Type B pancreatic cell (in vitro differentiated cells): ENCODE results near the gene MRC2. TPM values are rescaled to one million over a fixed set of nuclear protein-coding genes. Genes with fewer than 3 reads are reported as not detected.
A peak's percentile ranks its signal among the peaks of the same experiment; 100 is the strongest.
"Not testable (repeated sequence)": the region's sequence is repeated elsewhere in the genome, so short reads cannot be mapped to it uniquely, and the experiment has no call there.

ENCODE experiments used
- DNase-seq: peaks from one replicate; pipeline ENCODE4 v3.0.0; 2021; ENCODE audit warnings: mixed read lengths; ENCODE audit not compliant: unreplicated experiment; ENCODE audit errors: extremely low spot score
- H3K27ac Mint-ChIP-seq: 2 replicates; pipeline ENCODE4 v1.8.0; 2021; ENCODE audit warnings: mild to moderate bottlenecking, mixed read lengths
- H3K27me3 Mint-ChIP-seq: 2 replicates; pipeline ENCODE4 v1.8.0; 2021; ENCODE audit warnings: mixed read lengths
- H3K36me3 Mint-ChIP-seq: 2 replicates; pipeline ENCODE4 v1.8.0; 2021; ENCODE audit warnings: mixed read lengths
- H3K4me1 Mint-ChIP-seq: one replicate; pipeline ENCODE4 v1.8.0; 2021; ENCODE audit warnings: mixed read lengths; ENCODE audit not compliant: unreplicated experiment
- H3K4me3 Mint-ChIP-seq: 2 replicates; pipeline ENCODE4 v1.8.0; 2021; ENCODE audit warnings: mild to moderate bottlenecking, mixed read lengths
- H3K9me3 Mint-ChIP-seq: 2 replicates; pipeline ENCODE4 v1.8.0; 2021; ENCODE audit warnings: mixed read lengths
- total RNA-seq: library from RNA; stranded (reverse); gene quantifications from 2 replicates; pipeline ENCODE4 v1.2.1, GENCODE V29; 2021; ENCODE audit warnings: low replicate concordance
- TF ChIP-seq, protein P1 (sequence below): fragments of 200-600 bp; sonication (generic); conservative IDR thresholded peaks from 2 replicates; pipeline ENCODE4 v1.5.0; 2021; ENCODE audit warnings: antibody characterized with exemption, mild to moderate bottlenecking

The MRC2 gene
- total RNA-seq, 1 donor from 2014 or later: 52.7 TPM

DNA sequence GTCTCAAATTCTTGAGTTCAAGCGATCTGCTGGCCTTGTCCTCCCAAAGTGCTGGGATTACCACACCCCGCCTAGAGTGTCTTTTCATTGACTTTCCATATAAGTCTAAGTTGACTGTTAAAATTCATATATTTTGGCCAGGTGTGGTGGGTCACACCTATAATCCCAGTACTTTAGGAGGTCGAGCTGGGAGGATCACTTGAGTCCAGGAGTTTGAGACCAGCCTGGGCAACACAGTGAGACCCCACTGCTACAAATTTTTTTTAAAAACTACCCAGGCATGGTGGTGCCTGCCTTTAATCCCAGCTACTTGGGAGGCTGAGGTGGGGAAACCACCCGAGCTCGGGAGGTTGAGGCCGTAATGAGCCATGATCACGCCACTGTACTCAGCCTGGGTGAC, 21.9 kb upstream of the MRC2 start:
- Mint-ChIP-seq H3K36me3 (peaks cover 43% of the 10 kb centered on the region), H3K4me1 (no peaks in the 10 kb centered on the region), H3K4me3 (no peak overlapping the region), H3K9me3 (no peaks in the 10 kb centered on the region), H3K27me3 (no peaks in the 10 kb centered on the region), H3K27ac (no peak overlapping the region)
- DNase-seq: no peak
- TF ChIP-seq, protein P1, sequence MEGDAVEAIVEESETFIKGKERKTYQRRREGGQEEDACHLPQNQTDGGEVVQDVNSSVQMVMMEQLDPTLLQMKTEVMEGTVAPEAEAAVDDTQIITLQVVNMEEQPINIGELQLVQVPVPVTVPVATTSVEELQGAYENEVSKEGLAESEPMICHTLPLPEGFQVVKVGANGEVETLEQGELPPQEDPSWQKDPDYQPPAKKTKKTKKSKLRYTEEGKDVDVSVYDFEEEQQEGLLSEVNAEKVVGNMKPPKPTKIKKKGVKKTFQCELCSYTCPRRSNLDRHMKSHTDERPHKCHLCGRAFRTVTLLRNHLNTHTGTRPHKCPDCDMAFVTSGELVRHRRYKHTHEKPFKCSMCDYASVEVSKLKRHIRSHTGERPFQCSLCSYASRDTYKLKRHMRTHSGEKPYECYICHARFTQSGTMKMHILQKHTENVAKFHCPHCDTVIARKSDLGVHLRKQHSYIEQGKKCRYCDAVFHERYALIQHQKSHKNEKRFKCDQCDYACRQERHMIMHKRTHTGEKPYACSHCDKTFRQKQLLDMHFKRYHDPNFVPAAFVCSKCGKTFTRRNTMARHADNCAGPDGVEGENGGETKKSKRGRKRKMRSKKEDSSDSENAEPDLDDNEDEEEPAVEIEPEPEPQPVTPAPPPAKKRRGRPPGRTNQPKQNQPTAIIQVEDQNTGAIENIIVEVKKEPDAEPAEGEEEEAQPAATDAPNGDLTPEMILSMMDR: no peak

DNA sequence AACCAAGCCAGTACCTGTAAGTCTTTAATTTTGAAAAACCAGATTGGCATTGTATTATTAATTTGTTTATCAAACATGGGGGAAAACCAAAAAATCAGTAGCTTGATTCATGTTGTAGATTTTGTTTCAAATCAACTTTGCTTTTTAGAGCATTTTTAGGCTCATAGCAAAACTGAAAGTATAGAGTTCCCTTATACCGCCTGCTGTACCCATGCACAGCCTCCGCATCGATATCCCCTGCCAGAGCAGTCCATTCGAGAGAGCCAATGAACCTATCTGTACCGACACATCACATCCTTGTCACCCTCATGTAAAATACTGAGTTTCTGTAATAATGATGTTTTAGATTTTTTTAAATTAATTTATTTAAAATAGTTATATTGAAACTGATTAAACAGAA, 16.2 kb upstream of the MRC2 start:
- Mint-ChIP-seq H3K27me3 (no peaks in the 10 kb centered on the region), H3K4me3 (no peak overlapping the region), H3K27ac (no peak overlapping the region), H3K4me1 (peaks cover 15% of the 10 kb centered on the region), H3K36me3 (peaks cover 40% of the 10 kb centered on the region), H3K9me3 (no peaks in the 10 kb centered on the region)
- DNase-seq: no peak
- TF ChIP-seq, protein P1: no peak

DNA sequence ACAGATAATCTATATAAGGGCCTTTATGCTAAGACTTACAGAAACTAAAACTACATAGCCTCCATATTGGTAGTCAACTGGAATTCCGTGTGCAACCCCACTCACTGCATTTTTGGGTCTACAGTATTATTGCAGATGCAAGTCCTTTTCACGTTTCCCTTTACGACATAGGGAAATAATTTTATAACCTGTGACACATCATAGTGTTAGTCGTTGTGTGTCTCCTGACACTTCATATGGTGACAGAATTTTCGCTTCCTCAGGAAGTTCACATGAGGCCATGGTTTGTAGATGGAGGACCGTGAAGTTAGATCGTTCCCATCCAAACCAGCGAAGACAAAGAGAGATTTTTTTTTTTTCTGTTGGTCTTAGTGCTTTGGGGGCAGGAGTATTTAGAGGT, 15.7 kb upstream of the MRC2 start:
- H3K27me3 Mint-ChIP-seq: no peaks in the 10 kb centered on the region
- H3K4me1 Mint-ChIP-seq: peaks cover 15% of the 10 kb centered on the region
- TF ChIP-seq, protein P1: no peak
- no peak overlapping the region for H3K27ac Mint-ChIP-seq
- peaks cover 38% of the 10 kb centered on the region for H3K36me3 Mint-ChIP-seq
- no peak for DNase-seq
- no peak overlapping the region for H3K4me3 Mint-ChIP-seq
- H3K9me3 Mint-ChIP-seq: no peaks in the 10 kb centered on the region

DNA sequence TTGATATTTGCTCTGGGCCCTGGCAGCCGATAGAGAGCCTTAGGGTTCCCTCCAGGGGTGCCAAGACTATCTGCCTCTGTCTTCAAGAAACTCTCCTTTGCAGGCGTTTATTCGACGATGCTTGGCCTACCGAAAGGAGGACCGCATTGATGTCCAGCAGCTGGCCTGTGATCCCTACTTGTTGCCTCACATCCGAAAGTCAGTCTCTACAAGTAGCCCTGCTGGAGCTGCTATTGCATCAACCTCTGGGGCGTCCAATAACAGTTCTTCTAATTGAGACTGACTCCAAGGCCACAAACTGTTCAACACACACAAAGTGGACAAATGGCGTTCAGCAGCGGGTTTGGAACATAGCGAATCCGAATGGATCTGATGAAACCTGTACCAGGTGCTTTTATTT, 15.2 kb upstream of the MRC2 start:
- not testable (repeated sequence) for DNase-seq, H3K4me3 Mint-ChIP-seq, H3K9me3 Mint-ChIP-seq, H3K27ac Mint-ChIP-seq, H3K27me3 Mint-ChIP-seq
- H3K36me3 Mint-ChIP-seq: peaks cover 35% of the 10 kb centered on the region
- H3K4me1 Mint-ChIP-seq: peaks cover 20% of the 10 kb centered on the region

DNA sequence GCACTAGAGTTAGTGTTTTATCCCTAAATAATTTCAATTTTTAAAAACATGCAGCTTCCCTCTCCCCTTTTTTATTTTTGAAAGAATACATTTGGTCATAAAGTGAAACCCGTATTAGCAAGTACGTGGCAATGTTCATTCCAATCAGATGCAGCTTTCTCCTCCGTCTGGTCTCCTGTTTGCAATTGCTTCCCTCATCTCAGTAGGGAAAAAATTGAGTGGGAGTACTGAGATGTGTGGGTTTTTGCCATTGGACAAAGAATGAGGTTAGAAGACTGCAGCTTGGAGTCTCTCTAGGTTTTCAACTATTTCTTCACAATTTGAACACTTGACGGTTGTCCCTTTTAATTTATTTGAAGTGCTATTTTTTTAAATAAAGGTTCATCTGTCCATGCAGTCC, 14.4 kb upstream of the MRC2 start:
- H3K4me1 Mint-ChIP-seq: peaks cover 28% of the 10 kb centered on the region
- not testable (repeated sequence) for H3K4me3 Mint-ChIP-seq, H3K27ac Mint-ChIP-seq, H3K27me3 Mint-ChIP-seq, DNase-seq, H3K9me3 Mint-ChIP-seq
- H3K36me3 Mint-ChIP-seq: peaks cover 27% of the 10 kb centered on the region

DNA sequence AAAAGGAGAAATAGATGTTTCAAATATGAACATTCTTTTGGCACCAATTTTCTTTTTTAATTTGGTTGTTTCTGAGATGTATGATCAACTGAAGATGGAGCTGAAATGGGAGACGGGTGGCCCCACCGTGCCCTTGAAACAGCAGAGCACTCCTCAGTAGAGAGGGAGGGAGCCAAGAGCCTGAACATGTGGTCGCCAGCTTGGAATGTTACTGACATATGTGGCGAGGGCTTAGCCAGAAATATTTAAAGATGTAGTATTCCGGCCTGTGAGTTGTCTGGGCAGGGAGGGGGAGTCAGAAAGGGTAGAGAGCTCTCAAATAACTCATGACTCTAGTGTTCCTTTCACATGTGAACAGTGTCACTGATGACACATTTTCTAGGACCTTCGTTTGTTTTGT, 13.3 kb upstream of the MRC2 start:
- Mint-ChIP-seq H3K4me1 (peaks cover 32% of the 10 kb centered on the region), H3K9me3 (no peaks in the 10 kb centered on the region), H3K4me3 (peak overlapping the region; percentile 55), H3K27me3 (no peaks in the 10 kb centered on the region), H3K27ac (peak overlapping the region; percentile 45), H3K36me3 (peaks cover 23% of the 10 kb centered on the region)
- DNase-seq: no peak
- TF ChIP-seq, protein P1: no peak

DNA sequence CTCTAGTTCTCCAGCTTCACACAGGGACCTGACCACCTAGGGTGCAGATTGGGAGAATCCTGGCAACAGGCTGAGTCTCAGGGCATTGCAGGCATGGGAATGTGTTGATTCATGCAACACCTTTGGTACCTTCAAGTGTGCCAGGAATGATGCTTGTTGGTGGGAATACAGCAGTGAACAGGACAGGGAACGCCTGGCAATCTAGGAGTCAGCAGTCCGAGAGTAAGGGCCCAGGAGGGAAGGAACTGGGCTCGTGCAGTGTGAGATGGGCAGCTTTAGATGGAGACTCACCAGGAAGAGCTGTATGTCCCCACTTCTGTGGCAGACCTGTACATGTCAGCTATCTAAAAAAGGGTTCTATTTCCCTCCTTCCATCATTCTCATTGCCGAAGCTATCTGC, 12.0 kb upstream of the MRC2 start:
- Mint-ChIP-seq H3K27me3 (no peaks in the 10 kb centered on the region), H3K9me3 (no peaks in the 10 kb centered on the region), H3K27ac (no peak overlapping the region), H3K36me3 (peaks cover 17% of the 10 kb centered on the region), H3K4me3 (no peak overlapping the region), H3K4me1 (peaks cover 32% of the 10 kb centered on the region)
- DNase-seq: no peak
- TF ChIP-seq, protein P1: no peak
